IPS-18c (cell line): ENCODE data around the gene OR6C76.
"Not testable (repeated sequence)": the region's sequence is repeated elsewhere in the genome, so short reads cannot be mapped to it uniquely, and the experiment has no call there.

ENCODE experiments used
- H3K4me3 ChIP-seq: 2 replicates; pipeline ENCODE4 v1.7.0; 2013; ENCODE audit warnings: low read depth, mild to moderate bottlenecking, low read length, moderate library complexity; ENCODE audit not compliant: insufficient read depth
- H3K9me3 ChIP-seq: one replicate; pipeline ENCODE4 v1.6.1; 2013; ENCODE audit warnings: mild to moderate bottlenecking, low read length, moderate library complexity; ENCODE audit not compliant: control insufficient read depth, insufficient read depth

Gene OR6C76

GRCh38 chr12:55445357-55445756 is 19.3 kb downstream of the OR6C76 start:
- H3K4me3 ChIP-seq: no peak overlapping the region
- no peaks in the 10 kb centered on the region for H3K9me3 ChIP-seq

GRCh38 chr12:55446326-55446725 is 20.3 kb downstream of the OR6C76 start:
- no peak overlapping the region for H3K4me3 ChIP-seq

DNA sequence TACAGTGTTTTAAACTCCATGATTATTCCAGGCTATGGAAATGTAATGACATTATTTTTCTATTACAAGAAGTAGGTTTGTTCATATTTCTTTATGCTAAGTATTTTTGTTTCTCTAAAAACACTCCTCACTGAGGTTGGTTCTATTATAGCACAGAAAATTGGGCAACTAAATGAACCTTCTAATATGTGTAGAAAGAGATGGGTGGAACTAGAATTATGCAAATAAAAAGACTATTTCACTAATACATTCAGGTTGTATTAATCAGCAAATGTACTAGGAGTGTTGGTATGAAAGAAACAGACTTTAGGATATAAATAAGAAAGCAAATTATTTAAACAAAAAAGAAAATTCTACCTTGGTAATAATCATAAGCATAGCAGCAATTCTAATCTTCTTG is 22.8 kb downstream of the OR6C76 start:
- H3K4me3 ChIP-seq: no peak overlapping the region
- no peaks in the 10 kb centered on the region for H3K9me3 ChIP-seq

More at GRCh38 chr12:55446326-55446725, 20.3 kb downstream of the OR6C76 start:
- H3K9me3 ChIP-seq: no peaks in the 10 kb centered on the region

GRCh38 chr12:55464926-55465325 is 38.9 kb downstream of the OR6C76 start:
- H3K9me3 ChIP-seq, H3K4me3 ChIP-seq: not testable (repeated sequence)

DNA sequence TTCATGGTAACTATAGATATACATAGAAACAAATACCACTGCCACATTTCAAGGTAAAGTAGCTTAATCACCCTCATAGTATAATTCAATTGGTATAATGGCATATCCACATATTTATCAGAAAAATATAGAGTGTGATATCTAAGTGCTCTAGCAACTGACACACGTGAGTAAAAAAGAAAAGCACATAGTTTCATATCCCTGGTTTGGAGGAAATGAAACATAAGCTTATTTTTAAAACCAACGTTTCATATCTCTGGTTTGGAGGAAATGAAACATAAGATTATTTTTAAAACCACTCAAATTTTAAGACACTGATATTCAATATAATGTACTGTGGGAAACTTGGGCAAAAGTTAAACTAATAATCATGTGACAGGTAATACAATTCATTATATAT is 41.8 kb downstream of the OR6C76 start:
- Histone ChIP-seq H3K4me3 (no peak overlapping the region), H3K9me3 (no peaks in the 10 kb centered on the region)

GRCh38 chr12:55469291-55469690 is 43.2 kb downstream of the OR6C76 start:
- H3K9me3 ChIP-seq: no peaks in the 10 kb centered on the region
- no peak overlapping the region for H3K4me3 ChIP-seq

GRCh38 chr12:55470088-55470829 is 44.2 kb downstream of the OR6C76 start, which contains the start of gene OR6C70:
Gene OR6C70 (minus strand): TSS chr12:55470138. CDS start chr12:55470138, 0 bp downstream.
- H3K4me3 ChIP-seq: no peak within 1 kb of the TSS
- no peaks in the 10 kb centered on the region for H3K9me3 ChIP-seq

DNA sequence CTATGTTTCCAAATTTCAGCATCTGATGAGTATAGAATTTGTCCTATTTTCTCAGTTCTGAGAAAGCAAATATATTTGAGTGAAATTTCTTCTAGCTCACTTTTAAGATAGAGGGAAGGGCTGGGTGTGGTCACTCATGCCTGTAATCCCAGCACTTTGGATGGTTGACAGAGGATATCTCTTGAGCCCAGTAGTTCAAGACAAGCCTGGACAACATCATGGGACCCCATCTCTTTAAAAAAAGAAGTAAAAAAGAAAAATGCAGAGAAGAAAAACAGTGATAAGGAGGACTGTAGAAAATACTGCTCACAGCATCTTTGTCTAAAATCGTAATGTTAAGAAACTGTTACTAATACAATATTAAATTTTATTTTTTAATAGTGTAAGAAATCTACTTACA is 46.2 kb downstream of the OR6C76 start:
- Histone ChIP-seq H3K4me3 (no peak overlapping the region), H3K9me3 (no peaks in the 10 kb centered on the region)
